GM19467 (cell line): ENCODE measurements around the gene NTM.

ENCODE experiments used
- ATAC-seq: cut with Tn5 transposase; IDR thresholded peaks from one replicate; pipeline ENCODE4 v1.9.1; 2021; ENCODE audit warnings: mild to moderate bottlenecking, moderate library complexity; ENCODE audit not compliant: unreplicated experiment

Gene NTM

DNA sequence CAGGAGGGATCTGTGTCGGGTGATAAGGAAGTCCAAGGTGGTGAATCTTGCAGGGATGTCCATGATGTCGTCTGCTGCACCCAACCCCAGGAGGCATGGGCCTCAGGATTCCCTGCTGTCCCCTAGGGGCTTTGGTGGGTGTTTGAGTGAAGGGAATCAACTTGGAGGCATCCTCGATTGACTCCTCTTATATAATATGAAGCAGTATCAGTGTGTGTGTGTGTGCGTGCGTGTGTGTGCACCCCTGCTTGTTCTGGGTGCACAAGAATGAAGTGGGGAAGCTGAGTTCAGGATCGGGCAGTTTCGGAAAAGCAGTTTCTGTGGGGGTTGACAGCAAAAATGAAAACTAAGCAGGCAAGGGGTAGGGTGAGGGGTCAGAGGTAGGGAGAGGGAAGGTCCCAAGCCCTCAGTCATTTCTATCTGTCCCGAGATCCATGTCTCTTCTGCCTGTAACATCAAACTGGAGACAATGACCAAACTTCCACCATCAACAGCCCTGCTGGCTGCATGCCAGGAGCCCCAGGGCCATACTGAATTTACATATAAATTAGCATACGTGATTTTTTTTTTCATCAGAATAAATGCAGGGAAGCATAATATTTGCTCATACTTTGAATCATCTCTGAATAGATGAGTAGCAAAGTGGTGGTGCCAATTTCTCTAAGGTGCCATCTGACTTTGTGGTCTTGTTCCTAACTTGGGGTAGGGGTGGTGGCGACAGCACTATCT, 2.0 kb downstream of the NTM start:
- no peak for ATAC-seq

DNA sequence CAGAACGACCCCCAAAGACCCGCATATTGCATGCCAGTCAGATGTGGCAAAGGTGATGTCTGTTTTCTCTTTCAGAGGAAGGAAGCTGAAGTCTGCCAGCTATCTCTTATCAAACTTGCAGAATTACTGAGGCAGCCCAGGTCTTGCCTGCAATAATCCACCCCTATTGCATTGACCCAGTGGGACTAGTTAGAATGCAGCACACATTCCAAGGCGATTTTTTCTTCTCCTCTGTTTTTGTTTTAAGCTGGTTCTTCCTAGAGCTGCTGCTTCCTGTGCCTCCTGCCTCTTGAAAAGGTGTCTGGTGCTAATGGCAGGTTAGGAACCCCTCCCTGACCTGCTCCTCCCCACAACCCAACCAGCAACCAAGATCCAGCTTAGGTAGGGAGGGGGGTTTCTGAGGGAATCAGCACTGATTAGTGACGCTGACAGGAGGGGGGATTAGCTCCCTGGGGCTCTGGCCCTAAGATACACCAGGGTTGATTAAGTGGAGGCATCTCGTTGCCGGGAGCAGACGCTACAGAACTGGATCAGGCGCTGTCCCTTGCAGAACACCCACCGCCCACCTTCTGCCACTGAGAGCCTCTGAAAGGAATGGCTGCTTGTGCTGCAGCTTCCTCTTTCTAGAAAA, 2.8 kb downstream of the NTM start:
- ATAC-seq = no peak

GRCh38 chr11:131373756-131374155, 3.3 kb downstream of the NTM start:
- ATAC-seq = no peak

- ATAC-seq = no peak
Measured at GRCh38 chr11:131375421-131375820, 5.0 kb downstream of the NTM start.

DNA sequence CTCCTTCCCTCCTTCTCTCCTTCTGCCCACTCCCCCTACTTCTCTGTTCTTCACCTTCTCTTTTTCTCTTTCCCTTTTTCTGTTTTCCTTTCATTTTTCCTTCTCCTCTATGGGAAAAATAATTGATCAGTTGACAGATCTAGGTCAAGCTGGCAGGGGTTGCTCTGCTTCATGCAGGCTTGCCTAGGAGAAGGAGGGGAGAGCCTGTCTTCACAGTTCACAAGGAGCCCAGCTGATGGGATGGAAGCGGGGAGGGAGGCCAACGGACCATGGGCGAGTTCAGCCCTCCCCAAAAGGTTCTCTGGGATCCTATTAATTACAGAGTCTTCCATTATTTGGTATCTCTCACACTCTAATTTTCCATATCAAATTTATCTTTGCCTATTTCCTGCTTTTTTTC, 5.5 kb downstream of the NTM start:
- no peak for ATAC-seq

DNA sequence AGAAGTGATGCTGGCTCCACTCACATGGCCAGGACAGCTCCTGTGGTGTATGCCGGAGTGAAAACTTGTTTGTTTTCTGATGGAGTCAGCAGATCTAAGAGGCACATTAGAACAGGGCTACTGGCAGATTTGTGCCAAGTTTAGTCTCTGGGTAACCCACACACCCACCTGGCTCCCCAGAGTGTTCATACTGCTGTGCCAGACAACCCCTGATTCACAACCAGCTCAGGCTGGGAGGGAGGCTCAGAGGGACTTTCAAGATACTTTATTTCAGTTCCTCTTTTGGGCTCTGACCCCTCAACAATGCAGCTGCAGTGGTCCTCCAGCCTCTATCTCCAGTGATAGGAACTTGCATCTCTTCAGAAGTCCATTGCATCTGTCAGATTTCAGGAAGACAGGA, 8.5 kb downstream of the NTM start:
- ATAC-seq = peak; percentile 83

- no peak for ATAC-seq
Measured at GRCh38 chr11:131385763-131386390, 15.5 kb downstream of the NTM start.

GRCh38 chr11:131386408-131386807, 16.0 kb downstream of the NTM start:
- no peak for ATAC-seq

- ATAC-seq = no peak
Measured at GRCh38 chr11:131388030-131388429, 17.6 kb downstream of the NTM start.

DNA sequence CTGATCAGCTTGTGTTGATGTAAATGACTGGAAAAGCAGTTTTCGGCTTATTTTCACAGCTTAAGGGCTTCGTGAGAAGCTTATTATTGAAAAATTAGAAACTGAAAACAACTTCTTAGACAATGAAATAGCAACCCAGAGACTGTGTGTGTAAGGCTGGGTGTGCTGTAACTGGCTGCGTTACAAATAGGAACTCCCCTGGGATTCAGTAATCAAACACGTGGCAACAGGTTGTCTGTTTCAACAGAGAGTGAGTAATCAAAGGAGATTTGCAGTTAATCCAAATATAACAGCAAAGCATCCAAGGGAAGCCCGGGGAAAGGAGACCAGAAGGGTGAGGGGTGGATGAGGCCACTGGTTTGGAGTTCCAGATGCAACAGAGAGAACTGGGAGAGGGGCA, 19.2 kb downstream of the NTM start:
- no peak for ATAC-seq

- no peak for ATAC-seq
Measured at GRCh38 chr11:131391176-131391575, 20.8 kb downstream of the NTM start.

- no peak for ATAC-seq
Measured at GRCh38 chr11:131392528-131393255, 22.3 kb downstream of the NTM start.

GRCh38 chr11:131393691-131394090, 23.3 kb downstream of the NTM start:
- no peak for ATAC-seq

DNA sequence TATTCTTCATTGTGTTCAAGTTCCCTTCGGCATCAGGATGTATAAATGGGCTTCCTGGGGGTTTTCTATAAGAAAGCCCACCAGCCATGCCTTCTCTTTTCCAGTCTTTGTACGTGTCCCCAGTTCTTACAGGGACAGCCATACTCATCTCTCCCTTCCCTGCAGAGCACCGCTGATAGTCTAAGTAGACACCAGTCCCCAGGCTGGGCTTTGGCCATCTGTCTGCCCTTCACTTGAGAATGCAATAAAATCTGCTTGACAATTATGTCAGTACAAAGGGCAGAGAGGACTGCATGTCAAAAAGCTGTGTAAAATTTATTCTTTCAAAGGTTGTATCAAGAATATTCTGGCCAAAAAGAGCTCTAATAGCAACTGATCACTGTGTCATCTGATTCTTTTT, 27.3 kb downstream of the NTM start:
- ATAC-seq = no peak

DNA sequence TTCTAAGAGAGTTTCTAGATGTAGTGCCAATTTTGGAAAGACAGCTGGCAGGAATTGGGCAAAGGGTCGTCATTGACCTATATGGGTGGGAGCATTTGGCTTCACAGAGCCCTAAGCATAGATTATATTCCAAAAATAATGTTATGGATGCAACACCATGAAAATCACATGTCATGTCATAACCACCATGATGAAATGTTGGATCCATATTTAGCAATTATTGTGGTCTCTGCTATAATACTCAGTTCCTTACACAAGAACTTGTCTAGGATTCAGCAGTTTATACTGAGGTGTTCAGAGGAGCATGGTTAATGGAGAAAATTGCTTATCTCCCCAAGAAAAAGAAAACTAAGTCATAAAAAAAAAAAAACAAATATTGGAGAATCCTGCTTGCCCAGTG, 31.6 kb downstream of the NTM start:
- no peak for ATAC-seq

DNA sequence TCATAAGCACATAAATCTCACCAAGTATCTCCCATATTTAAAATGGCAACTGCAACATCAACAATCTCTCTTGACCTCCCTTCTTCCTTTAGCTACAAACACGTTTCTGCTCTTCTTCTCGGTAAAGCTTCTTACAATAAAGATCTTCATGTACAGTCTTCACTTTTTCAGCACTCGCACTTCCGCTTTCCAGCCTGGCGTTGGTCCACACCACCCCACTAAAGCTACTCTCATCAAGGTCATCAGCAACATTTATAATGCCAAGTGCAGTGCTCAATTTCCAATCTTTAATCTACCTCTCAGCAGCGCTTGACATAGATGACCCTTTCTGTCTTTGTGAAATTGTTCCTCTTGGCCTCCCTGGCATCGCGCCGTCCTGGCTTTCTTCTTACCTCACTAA, 33.6 kb downstream of the NTM start:
- ATAC-seq = no peak

- no peak for ATAC-seq
Measured at GRCh38 chr11:131408025-131408640, 37.7 kb downstream of the NTM start.

- ATAC-seq = no peak
Measured at GRCh38 chr11:131409345-131409744, 38.9 kb downstream of the NTM start.

- ATAC-seq = no peak
Measured at GRCh38 chr11:131411636-131412035, 41.2 kb downstream of the NTM start.

DNA sequence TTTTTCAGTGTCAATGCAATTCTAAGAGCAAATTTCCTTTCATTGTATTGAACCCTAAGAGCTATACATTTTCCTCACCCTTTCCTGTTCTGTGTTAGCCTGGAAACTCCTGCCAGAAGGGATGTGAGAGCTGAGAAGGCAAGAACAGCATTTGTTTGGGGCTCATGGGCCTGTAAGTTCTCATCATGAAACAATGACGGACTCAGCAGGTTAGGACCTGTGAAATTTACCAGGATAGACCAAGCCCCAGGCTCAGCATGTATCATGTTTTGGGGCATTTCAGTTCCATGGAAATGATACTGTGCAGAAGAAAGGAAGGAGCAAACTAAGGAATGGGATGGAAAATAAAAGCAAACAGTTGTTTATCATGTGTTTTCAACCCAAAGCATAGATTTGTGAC, 41.6 kb downstream of the NTM start:
- no peak for ATAC-seq

- ATAC-seq = no peak
Measured at GRCh38 chr11:131413217-131413616, 42.8 kb downstream of the NTM start.
